WTC11 (cell line): ENCODE measurements around the gene VTI1A. TPM values are rescaled to one million over a fixed set of nuclear protein-coding genes. Genes with fewer than 3 reads are reported as not detected.

ENCODE experiments used
- ATAC-seq: fragments of 200-7000 bp; cut with Tn5 transposase; 2 replicates; pipeline ENCODE4 v1.10.0; 2021; ENCODE audit warnings: mild to moderate bottlenecking, moderate library complexity
- CTCF ChIA-PET: fragments of 300-600 bp; sonication (Branson Sonifier 250); formaldehyde crosslinking; loops from one replicate; lab custom pipeline; 2021; ENCODE audit warnings: antibody characterized with exemption; lab: Charles Lee
- POLR2A ChIA-PET: fragments of 350-600 bp; sonication (Branson Sonifier 250); formaldehyde crosslinking; loops from one replicate; lab custom pipeline; 2021; ENCODE audit warnings: antibody characterized with exemption; lab: Charles Lee
- DNase-seq: peaks from one replicate; pipeline ENCODE4 v3.0.0; 2021; ENCODE audit warnings: low spot score
- H3K27ac Mint-ChIP-seq: 2 replicates; pipeline ENCODE4 v1.8.0; 2021; ENCODE audit warnings: mixed read lengths
- H3K27me3 Mint-ChIP-seq: 2 replicates; pipeline ENCODE4 v1.8.0; 2021; ENCODE audit warnings: low read depth, mild to moderate bottlenecking, moderate library complexity, mixed read lengths
- H3K36me3 Mint-ChIP-seq: 2 replicates; pipeline ENCODE4 v1.8.0; 2021; ENCODE audit warnings: mixed read lengths
- H3K4me1 Mint-ChIP-seq: 2 replicates; pipeline ENCODE4 v1.8.0; 2022; ENCODE audit warnings: mixed read lengths
- H3K4me3 Mint-ChIP-seq: 2 replicates; pipeline ENCODE4 v1.8.0; 2021; ENCODE audit warnings: mild to moderate bottlenecking, moderate library complexity, mixed read lengths
- H3K9me3 Mint-ChIP-seq: 2 replicates; pipeline ENCODE4 v1.8.0; 2021; ENCODE audit warnings: mixed read lengths
- ATF2 ChIP-seq: sonication (generic); formaldehyde crosslinking; IDR thresholded peaks from 2 replicates; pipeline ENCODE4 v1.8.1; 2022; ENCODE audit warnings: low read depth, missing genetic modification reagents, borderline replicate concordance
- CBFB ChIP-seq: sonication (generic); formaldehyde crosslinking; IDR thresholded peaks from 2 replicates; pipeline ENCODE4 v1.8.1; 2022; ENCODE audit warnings: mild to moderate bottlenecking, low read depth, missing genetic modification reagents
- CREB1 ChIP-seq: sonication (generic); formaldehyde crosslinking; IDR thresholded peaks from 2 replicates; pipeline ENCODE4 v1.8.0; 2023; ENCODE audit warnings: mild to moderate bottlenecking, missing genetic modification reagents
- CTCF ChIP-seq: fragments of 200-600 bp; IDR thresholded peaks from 2 replicates; pipeline ENCODE4 v1.8.0; 2022; ENCODE audit warnings: antibody characterized with exemption
- E2F1 ChIP-seq: sonication (generic); formaldehyde crosslinking; IDR thresholded peaks from 2 replicates; pipeline ENCODE4 v1.8.0; 2022; ENCODE audit warnings: mild to moderate bottlenecking, missing genetic modification reagents
- FOXJ3 ChIP-seq: sonication (generic); formaldehyde crosslinking; IDR thresholded peaks from 2 replicates; pipeline ENCODE4 v1.9.0; 2021; ENCODE audit warnings: missing genetic modification reagents, mild to moderate bottlenecking, borderline replicate concordance
- FOXK1 ChIP-seq: sonication (generic); formaldehyde crosslinking; IDR thresholded peaks from 2 replicates; pipeline ENCODE4 v1.8.0; 2022; ENCODE audit warnings: mild to moderate bottlenecking, moderate library complexity, missing genetic modification reagents
- GABPB1 ChIP-seq: sonication (generic); formaldehyde crosslinking; IDR thresholded peaks from 2 replicates; pipeline ENCODE4 v1.8.1; 2023; ENCODE audit warnings: mild to moderate bottlenecking, missing genetic modification reagents
- GTF2I ChIP-seq: fragments of 250-450 bp; sonication (Bioruptor Pico); conservative IDR thresholded peaks from 2 replicates; pipeline ENCODE4 v1.4.0; 2021; ENCODE audit warnings: mild to moderate bottlenecking
- JAZF1 ChIP-seq: fragments of 250-450 bp; sonication (Bioruptor Pico); IDR thresholded peaks from 2 replicates; pipeline ENCODE4 v1.9.0; 2021; ENCODE audit warnings: moderate library complexity, mild to moderate bottlenecking, inconsistent platforms
- NFATC4 ChIP-seq: fragments of 250-450 bp; sonication (Bioruptor Pico); IDR thresholded peaks from 2 replicates; pipeline ENCODE4 v1.9.0; 2021; ENCODE audit warnings: mild to moderate bottlenecking
- NR3C1 ChIP-seq: sonication (generic); formaldehyde crosslinking; conservative IDR thresholded peaks from 2 replicates; pipeline ENCODE4 v1.8.1; 2023; ENCODE audit warnings: low read depth, mild to moderate bottlenecking, missing genetic modification reagents
- RORB ChIP-seq: fragments of 250-450 bp; sonication (Bioruptor Pico); IDR thresholded peaks from 2 replicates; pipeline ENCODE4 v1.9.0; 2021; ENCODE audit warnings: mild to moderate bottlenecking
- SOX15 ChIP-seq: fragments of 250-450 bp; sonication (Bioruptor Pico); IDR thresholded peaks from 2 replicates; pipeline ENCODE4 v1.9.0; 2021; ENCODE audit warnings: mild to moderate bottlenecking
- TEAD4 ChIP-seq: sonication (generic); formaldehyde crosslinking; IDR thresholded peaks from 2 replicates; pipeline ENCODE4 v1.8.0; 2022; ENCODE audit warnings: mild to moderate bottlenecking, missing genetic modification reagents
- TP53 ChIP-seq: sonication (generic); formaldehyde crosslinking; IDR thresholded peaks from 2 replicates; pipeline ENCODE4 v1.8.1; 2023; ENCODE audit warnings: mild to moderate bottlenecking, missing genetic modification reagents
- ZBTB43 ChIP-seq: sonication (generic); formaldehyde crosslinking; IDR thresholded peaks from 2 replicates; pipeline ENCODE4 v1.8.1; 2023; ENCODE audit warnings: mild to moderate bottlenecking, missing genetic modification reagents
- ZMAT4 ChIP-seq: fragments of 250-450 bp; sonication (Bioruptor Pico); IDR thresholded peaks from 2 replicates; pipeline ENCODE4 v1.9.0; 2021; ENCODE audit warnings: mild to moderate bottlenecking
- ZNF121 ChIP-seq: sonication (generic); formaldehyde crosslinking; IDR thresholded peaks from 2 replicates; pipeline ENCODE4 v1.8.0; 2023; ENCODE audit warnings: missing genetic modification reagents
- ZNF138 ChIP-seq: sonication (generic); formaldehyde crosslinking; conservative IDR thresholded peaks from 2 replicates; pipeline ENCODE4 v1.8.1; 2022; ENCODE audit warnings: mild to moderate bottlenecking, moderate library complexity, missing genetic modification reagents
- ZNF263 ChIP-seq: sonication (generic); formaldehyde crosslinking; IDR thresholded peaks from 2 replicates; pipeline ENCODE4 v1.8.1; 2022; ENCODE audit warnings: low read depth, mild to moderate bottlenecking, moderate library complexity, missing genetic modification reagents
- ZNF317 ChIP-seq: sonication (generic); formaldehyde crosslinking; IDR thresholded peaks from 2 replicates; pipeline ENCODE4 v1.8.1; 2023; ENCODE audit warnings: low read depth, mild to moderate bottlenecking, moderate library complexity, missing genetic modification reagents, borderline replicate concordance
- ZSCAN18 ChIP-seq: fragments of 250-450 bp; sonication (Bioruptor Pico); IDR thresholded peaks from 2 replicates; pipeline ENCODE4 v2.1.2; 2022; ENCODE audit warnings: mild to moderate bottlenecking, moderate library complexity
- total RNA-seq: library from RNA; stranded (reverse); gene quantifications from 3 replicates; pipeline ENCODE4 v1.2.3, GENCODE V29; 2021

VTI1A gene
- total RNA-seq, 1 experiment from 2014 or later = 20.1 TPM

- CTCF ChIA-PET = interaction anchor here (1.1 kb wide), 1 partner anchor 90 kb away, joined by 3 read pairs; no protein-coding TSS in a partner anchor
- Mint-ChIP-seq H3K27ac (no peak overlapping the region), H3K36me3 (no peaks in the 10 kb centered on the region)
- ATAC-seq = no peak
- no peak for TF ChIP-seq CREB1 (CRISPR knock-in tag)
- TF ChIP-seq FOXJ3 (CRISPR knock-in tag) = no peak
- no peak for TF ChIP-seq ZNF138 (CRISPR knock-in tag)
- TF ChIP-seq, all 79 proteins: peak for 0
- Mint-ChIP-seq H3K4me1 (peaks cover 19% of the 10 kb centered on the region), H3K27me3 (no peaks in the 10 kb centered on the region), H3K4me3 (no peak overlapping the region), H3K9me3 (no peaks in the 10 kb centered on the region)
- no peak for DNase-seq
- POLR2A ChIA-PET = no interaction called here
Observed at GRCh38 chr10:112782200-112782907, 335.3 kb downstream of the VTI1A start.

- TF ChIP-seq NFATC4 (CRISPR knock-in tag) (no peak), GABPB1 (no peak), JAZF1 (CRISPR knock-in tag) (no peak), ATF2 (CRISPR knock-in tag) (no peak), CREB1 (CRISPR knock-in tag) (no peak), CBFB (CRISPR knock-in tag) (no peak), ZNF138 (CRISPR knock-in tag) (no peak), FOXK1 (CRISPR knock-in tag) (no peak), SOX15 (CRISPR knock-in tag) (no peak), GTF2I (CRISPR knock-in tag) (no peak), ZNF317 (CRISPR knock-in tag) (no peak), ZNF263 (CRISPR knock-in tag) (no peak), CTCF (no peak), ZMAT4 (CRISPR knock-in tag) (no peak), ZSCAN18 (CRISPR knock-in tag) (no peak)
- ATAC-seq (no peak), DNase-seq (no peak)
- POLR2A ChIA-PET = no interaction called here
- Mint-ChIP-seq H3K9me3 (no peaks in the 10 kb centered on the region), H3K4me3 (no peak overlapping the region), H3K36me3 (no peaks in the 10 kb centered on the region), H3K27me3 (no peaks in the 10 kb centered on the region), H3K27ac (no peak overlapping the region), H3K4me1 (peaks cover 16% of the 10 kb centered on the region; the same call in 1 of the 2 replicates)
- CTCF ChIA-PET = interaction anchor here (1.1 kb wide), 1 partner anchor 89 kb away, joined by 3 read pairs; no protein-coding TSS in a partner anchor
Observed at GRCh38 chr10:112783351-112784021, 336.5 kb downstream of the VTI1A start.

- no peak overlapping the region for H3K4me3 Mint-ChIP-seq
- DNase-seq (no peak), ATAC-seq (no peak)
- no peak overlapping the region for H3K27ac Mint-ChIP-seq
- no peaks in the 10 kb centered on the region for H3K36me3 Mint-ChIP-seq
- CTCF ChIA-PET = no interaction called here
- H3K9me3 Mint-ChIP-seq = no peaks in the 10 kb centered on the region
- POLR2A ChIA-PET = no interaction called here
- no peaks in the 10 kb centered on the region for H3K27me3 Mint-ChIP-seq
- peaks cover 16% of the 10 kb centered on the region; the same call in 1 of the 2 replicates for H3K4me1 Mint-ChIP-seq
- no peak for TF ChIP-seq NFATC4 (CRISPR knock-in tag)
- TF ChIP-seq RORB (CRISPR knock-in tag) = no peak
- no peak for TF ChIP-seq TP53 (CRISPR knock-in tag)
- TF ChIP-seq NR3C1 = no peak
- no peak for TF ChIP-seq ZBTB43 (CRISPR knock-in tag)
- no peak for TF ChIP-seq ZNF121 (CRISPR knock-in tag)
- TF ChIP-seq TEAD4 (CRISPR knock-in tag) = no peak
- TF ChIP-seq E2F1 (CRISPR knock-in tag) = no peak
Observed at GRCh38 chr10:112784022-112784461, 337.0 kb downstream of the VTI1A start.
